ENCODE measurements around the gene DIP2C.
"Not testable (repeated sequence)": the region's sequence is repeated elsewhere in the genome, so short reads cannot be mapped to it uniquely, and the experiment has no call there.

Gene DIP2C

DNA sequence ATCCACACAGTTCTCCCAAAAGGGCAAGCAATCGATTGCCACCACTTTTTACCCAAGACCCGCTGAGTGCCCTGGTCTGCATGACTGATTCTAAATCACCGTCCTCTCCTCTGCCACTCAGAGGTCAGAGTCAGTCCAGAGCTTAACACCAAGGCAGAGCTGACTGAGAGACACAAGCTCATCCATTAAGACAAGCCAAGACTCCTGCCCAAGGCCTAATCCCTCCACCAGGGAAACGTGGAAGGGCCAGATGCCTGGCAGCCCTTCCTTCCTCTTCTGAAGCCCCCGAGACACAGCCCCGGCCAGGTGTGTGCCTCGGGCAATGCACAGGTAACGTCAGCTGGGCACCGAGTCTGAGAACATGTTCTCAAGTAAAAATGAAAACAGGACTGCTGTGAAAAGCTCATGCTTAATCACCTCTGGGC lies 51.7 kb downstream of the DIP2C start:
- DNase-seq: no peak

DNA sequence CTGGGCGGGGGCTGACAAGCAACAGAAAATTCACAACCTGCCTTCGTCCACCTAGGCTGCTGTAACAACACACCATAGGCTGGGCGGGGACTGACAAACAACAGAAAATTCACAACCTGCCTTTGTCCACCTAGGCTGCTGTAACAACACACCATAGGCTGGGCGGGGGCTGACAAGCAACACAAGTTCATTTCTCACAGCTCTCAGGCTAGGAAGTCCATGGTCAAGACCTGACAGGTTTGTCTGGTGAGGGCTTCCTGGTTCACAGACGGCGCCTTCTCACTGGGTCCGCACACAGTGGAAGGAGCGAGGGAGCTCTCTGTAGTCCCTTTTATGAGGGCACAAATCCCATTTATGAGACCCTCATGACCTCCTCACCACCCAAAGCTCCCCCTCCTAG lies 52.2 kb downstream of the DIP2C start:
- DNase-seq: no peak

DNA sequence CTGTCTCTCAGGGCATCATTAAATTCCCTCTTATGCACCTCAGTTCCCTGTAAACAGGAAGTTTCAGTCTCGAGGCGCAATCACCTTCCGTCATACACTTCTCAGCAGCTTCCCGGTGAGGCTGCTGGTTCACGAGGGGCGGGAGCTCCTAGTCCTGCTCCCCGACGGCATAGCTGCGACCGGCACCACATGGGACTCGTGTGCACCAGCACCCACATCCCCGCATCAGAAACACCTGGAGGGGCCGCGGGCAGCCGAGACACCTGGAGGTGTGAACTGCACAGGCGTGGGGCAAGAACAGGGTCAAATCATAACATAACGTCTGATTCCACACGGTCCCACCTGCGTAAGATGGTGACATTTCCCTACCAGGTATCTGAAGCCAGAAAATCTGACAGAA lies 52.7 kb downstream of the DIP2C start:
- no peak for DNase-seq

DNA sequence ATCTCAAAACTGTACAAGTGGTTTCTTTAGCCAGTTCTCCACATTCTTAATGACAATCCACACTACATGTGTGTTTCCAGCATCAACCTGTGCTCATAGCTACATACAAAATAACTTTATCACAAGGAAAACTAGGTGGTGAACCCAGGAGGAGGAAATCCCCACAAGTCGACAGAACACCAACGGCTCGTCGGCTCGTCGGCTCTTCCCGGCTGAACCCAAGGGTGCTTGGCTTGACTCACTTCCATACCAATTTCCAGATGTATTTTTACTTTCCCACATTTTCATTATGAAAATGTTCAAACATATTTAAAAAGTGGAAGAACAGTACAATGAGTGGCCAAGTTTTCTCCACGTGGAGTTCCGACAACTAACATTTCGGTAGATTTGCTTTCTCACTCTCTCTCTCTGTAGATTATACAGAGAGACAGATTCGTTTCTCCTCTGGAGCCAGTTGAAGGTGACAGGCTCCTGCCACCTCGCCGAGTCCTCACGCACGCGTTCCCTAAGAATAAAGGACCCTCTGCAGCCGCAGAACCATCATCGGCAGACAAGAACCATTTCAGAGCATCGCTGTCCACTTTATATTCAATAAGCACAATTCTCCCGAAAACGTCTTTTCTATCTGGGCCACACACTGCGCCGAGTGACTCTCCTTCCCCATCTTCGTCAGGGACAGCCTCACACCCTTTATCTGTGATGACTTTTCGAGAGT lies 53.3 kb downstream of the DIP2C start:
- no peak for DNase-seq

DNA sequence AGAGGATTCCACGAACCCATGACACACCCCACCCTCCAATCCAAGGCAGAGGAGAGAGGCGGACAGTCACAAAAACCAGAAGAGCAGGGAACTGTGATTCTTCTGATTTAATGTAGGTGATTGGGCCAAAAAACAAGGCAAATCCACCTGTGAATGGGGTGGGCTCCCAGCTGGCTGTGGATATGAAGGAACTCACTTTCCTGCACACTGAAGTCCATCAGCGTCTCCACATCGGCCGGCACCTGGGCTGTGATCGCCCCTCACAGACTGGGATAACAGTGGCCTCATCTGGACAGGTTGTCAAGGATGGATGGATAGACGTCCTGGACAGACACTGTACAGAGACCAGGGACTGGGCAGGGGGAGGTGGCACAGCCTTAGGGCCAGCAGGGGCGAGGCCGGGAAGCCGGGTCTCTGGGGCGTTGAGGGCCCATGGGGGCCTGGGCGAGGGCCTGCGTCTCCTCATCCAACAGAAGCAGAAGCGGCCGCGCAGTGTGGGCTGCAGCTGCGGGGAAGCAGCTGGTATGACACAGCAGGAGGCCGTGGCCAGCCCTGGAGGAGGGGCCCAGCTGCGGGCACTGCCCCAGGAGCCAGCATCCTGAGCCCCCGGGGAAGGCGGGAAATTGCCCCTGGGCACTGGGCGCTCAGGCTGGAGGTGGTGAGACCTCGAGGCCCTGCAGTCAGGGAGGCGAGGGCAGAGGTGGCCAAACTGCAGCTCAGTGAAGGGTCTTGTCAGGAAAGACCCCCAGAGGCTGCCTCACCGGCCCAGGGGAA lies 54.2 kb downstream of the DIP2C start:
- DNase-seq: no peak

DNA sequence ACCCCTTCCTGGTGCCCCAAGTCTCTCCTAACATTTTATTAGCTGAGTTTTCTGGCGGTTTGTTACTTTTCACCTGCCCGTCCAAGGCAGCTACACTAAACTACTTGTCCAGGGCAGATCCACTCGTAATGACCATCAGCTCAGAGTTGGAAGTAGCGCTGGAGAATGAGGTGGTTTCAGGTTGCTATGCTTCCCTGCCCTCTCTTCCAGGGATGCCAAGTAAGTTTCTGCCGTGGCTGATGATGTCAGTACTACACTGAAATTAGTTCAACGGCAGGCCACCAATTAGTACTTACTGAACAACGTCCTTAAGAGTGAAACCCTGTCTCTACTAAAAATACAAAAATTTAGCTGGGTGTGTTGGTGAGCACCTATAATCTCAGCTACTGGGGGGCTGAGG lies 55.2 kb downstream of the DIP2C start:
- DNase-seq: no peak

DNA sequence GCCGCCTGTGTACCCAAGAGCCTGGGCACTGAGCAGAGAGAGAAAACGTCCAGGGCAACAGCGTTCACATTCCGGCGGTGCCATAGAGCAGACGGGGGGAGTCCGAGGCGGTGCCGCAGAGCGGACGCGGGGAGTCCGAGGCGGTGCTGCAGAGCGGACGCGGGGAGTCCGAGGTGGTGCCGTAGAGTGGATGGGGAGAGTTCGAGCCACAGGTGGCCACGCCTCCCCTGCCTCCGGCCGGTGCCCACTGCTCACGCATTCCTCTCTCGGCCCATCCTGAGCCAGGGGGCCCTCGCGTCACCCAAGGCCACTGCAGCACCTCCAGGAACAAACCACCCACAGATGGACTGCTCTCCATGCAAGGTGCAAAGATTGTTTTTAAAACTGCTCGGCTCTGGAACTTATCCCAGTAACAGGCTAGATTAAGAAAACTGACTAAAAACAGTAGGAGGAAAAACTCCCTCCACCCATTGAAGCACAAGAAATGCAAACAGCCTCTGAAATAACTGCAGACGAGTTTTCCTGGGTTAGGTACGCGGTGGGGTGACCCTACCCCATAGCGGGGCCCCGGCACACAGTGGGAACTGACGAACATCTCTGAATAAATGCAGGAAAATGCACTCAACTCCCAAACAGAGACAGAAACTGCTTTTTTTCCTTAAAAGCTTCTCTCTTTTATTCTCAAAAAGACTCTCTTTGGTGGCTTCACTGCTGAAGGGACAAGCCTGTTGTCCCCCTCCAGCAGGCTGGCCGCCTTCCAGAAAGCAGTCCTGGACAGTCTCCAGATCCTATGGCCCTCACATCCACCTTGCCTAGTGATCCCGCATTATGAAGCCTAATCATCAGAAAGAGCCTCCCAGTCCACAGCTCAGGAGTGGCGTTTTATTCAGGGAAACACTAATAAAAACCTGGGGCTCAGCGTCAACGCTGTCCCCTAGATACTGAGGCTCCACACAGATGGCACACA lies 55.9 kb downstream of the DIP2C start:
- DNase-seq: no peak

DNA sequence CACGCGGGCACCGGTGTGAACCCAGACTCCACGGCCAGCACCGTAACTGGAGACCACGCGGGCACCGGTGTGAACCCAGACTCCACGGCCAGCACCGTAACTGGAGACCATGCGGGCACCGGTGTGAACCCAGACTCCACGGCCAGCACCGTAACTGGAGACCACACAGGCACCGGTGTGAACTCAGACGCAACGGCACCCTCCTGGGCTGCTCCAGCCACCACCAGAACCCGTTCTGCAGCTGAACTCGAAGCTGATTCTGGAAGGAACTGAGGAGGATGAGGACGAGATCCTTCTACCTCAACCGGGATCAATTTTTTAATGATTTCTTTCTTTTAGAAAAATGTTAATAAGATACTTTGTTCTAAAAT lies 56.7 kb downstream of the DIP2C start:
- DNase-seq: not testable (repeated sequence)

DNA sequence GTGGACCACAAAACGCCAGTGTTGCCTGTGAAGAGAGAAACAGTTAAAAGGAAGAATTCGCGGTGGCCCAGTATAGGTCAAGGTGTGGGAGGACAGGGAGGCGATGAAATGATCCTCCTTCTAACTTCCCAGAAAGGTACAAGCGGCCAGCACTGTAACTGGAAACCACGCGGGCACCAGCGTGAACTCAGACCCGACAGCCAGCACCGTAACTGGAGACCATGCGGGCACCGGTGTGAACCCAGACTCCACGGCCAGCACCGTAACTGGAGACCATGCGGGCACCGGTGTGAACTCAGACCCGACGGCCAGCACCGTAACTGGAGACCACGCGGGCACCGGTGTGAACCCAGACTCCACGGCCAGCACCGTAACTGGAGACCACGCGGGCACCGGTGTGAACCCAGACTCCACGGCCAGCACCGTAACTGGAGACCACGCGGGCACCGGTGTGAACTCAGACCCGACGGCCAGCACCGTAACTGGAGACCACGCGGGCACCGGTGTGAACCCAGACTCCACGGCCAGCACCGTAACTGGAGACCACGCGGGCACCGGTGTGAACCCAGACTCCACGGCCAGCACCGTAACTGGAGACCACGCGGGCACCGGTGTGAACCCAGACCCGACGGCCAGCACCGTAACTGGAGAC lies 57.2 kb downstream of the DIP2C start:
- not testable (repeated sequence) for DNase-seq

DNA sequence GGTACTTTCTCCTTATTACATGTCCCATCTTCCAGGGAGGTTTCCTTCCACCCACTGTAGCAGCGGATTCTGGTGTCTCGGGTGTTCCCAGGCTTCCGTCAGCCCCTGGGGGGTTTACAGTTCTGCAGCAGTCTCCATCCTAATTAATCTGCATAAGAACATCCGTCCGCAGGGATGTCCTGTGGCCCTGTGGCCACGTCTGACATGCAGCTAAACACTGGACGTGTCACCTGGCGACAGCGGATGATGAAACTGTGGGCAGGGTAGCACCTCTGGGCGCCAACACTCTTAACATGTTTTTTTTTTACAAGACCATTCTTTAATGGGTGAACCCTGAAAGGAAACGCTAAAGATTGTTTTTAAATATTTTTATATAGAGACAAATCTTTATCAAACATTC lies 58.2 kb downstream of the DIP2C start:
- no peak for DNase-seq

DNA sequence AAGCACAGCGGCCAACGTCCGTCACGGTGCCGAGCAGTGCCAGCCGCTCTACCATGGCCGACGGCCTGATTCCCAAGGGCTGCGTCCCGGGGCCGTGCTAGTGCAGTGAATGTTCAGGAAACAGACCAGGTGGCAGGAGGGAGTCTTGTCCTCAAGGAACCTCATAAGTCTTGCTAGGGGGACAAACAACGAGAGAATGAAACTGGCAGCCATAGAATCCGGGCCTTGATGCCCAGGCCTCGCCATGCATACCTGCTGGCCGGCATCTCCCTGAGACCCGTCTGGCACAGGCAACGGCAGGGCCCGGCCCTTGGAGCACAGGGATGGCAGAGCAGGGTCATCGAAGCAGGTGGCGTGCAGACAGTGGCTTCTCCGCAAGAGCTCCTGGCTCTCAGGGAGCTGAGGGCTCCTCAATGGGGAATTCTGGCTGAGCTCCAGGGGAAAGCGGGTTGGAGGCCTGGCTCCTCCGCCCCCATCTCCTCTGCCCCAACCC lies 58.8 kb downstream of the DIP2C start:
- no peak for DNase-seq

DNA sequence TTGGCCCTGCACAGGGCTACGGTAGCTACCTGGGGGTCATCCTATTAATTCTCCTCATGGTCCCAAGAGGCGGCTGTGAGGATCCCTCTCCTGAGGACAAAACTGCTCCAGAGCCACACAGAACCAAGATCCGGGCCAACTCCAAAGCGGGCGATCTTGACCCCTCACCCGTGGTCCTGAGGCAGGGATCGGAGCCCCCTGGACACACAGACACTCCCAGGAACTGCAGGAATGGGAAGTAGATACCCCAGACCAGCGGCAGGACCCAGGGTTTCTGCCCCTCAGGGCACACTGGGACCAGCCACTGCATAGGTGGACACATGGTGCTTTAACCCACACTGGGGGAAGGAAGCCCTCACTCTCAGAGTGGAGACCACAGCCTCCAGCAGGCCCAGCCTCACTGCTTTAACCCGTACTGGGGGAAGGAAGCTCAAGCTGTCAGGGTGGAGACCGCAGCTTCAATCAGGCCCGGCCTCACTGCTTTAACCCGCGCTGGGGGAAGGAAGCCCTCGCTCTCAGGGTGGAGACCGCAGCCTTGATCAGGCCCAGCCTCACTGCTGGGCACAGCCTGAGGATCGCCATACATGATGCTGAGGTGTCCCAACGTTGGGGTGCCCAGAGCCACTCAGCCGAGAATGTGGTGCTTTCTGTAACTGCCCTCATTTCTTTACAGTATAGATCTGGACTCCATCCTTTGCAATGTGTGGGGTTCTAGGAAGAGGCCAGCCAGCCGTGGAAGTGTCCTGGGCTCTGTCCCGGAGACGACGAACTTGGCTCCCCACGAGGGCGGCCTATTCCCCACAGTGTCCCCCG lies 60.1 kb downstream of the DIP2C start:
- DNase-seq: no peak

DNA sequence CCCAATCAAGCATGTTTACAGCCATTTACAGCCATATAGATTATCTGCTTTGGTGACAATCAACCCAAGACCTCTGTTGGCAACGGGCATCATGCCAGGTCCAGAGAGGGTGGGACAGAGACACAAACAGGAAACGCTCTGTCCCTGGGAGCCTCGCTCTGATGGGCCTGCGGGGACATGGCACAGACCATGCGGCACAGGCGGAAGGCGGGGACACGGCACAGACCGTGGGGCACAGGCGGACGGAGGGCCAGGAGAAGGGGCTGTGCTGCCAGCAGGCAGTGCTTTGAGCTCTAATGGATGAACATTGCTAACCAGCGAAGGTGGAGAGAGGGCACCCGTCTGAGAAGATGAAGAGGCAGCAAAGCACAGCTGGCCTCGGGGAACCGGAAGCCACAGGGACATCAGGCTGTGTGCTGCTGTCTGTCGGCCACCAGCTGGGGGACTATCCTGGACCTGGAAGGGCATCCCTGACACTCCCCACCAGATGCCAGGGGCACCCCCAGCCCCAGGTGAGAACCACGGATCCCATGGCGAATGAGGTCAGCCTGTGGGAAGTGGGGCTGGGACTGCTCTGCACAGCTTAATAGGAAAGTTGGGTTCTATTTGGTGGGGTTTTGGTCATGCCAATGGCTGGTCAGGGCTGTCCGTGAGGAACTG lies 61.0 kb downstream of the DIP2C start:
- no peak for DNase-seq

DNA sequence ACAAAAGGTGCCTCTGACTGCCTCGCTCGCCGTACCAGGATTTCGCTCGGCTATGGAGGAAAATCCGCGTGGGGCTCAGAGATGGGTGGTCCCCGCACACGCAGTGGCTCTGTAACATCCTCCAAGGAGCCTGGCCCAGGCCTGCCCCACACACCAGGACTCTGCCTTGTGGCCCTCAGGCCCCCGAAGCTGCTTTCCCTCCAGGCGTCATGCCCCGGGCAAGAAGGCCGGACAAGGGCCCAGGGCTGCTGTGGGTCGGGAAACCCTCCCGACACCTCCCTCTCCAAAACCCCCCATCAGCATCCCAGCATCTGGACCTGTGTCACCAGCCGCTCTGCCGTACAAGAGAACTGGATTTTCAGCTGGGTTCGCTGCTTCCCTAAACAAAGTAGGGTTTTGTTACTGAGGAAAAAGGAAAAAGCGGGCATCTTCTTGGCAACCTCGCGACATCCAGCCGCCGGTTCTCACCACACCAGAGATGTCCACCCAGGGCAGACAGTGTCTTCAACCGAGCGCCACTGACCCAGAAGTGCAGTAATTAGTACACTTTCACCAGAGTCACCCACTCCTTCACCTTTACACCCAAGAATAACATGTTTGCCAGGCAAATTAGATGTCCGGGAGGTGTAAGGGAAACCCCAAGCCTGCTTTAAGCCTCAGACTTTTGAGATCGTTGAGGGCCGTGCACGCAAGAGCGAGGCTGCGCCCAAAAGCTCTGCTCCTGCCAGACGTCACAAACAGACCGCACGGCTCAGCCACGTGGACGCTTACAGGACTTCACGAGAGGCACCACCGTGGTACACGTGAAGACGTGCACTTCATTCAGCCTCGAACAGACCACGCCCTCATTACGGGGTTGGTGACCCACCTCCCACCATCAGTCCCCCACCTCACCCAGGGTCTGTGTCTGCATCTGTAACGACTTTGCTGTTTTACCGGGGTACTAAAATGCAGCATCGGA lies 62.2 kb downstream of the DIP2C start:
- DNase-seq: no peak

DNA sequence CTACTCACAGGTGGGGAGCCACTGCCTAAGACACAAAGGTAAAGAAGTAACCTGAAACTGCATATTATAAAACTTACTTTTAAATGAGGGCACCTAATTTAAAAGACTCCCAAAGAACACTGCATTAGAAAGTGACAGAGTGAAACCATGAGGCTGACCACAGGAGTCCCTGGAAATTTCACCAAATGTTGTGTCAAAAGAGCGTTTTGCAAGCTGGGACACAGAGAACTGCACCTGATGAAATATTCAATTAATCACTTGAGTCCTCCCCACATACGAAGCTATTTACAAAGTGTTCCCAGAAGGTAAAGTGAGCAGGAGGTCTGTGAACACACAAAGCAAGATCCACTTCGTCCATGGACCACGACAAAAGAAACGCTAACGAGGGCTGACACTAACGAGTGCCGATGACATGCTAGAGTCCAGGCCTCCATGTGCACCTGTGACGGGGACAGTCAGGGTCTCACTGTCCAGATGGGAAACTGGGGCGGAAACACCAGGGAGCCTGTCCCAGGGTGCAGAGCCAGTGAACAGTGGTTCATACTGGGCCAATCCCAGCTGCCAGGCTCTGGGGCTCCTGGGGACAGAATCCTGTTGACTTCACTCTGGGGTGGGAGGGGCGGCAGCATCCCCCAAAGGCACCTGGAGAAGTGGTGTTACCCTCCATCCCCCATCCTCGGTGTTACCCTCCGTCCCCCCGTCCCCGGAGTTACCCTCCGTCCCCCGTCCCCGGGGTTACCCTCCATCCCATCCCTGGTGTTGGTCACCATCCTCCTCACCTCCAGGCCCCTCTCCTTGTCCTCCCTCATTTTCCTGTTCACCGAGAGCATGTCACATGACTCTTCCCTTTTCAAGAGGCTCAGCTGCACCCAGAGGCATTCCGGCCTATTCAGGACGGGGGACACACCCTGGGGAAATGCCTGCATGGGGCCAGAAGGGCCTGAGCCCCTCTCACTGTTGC lies 63.4 kb downstream of the DIP2C start:
- DNase-seq: no peak

DNA sequence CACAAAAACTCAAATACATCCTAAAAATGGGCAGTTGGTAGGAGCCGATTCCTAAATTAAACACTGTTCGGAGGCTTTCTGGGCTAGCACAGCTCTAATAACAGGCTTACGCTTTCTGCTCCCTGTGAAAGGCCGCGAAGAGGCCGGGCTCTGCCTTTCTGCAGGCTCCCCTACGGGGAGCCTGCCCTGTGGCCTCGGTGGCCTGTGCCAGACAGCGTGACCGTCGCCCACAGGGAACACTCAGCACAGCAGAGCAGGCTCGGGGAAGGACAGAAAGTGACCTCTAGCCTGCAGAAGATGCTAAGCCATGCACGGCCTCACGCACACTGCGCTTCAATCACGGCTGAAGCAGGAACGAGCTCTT lies 64.2 kb downstream of the DIP2C start:
- no peak for DNase-seq

DNA sequence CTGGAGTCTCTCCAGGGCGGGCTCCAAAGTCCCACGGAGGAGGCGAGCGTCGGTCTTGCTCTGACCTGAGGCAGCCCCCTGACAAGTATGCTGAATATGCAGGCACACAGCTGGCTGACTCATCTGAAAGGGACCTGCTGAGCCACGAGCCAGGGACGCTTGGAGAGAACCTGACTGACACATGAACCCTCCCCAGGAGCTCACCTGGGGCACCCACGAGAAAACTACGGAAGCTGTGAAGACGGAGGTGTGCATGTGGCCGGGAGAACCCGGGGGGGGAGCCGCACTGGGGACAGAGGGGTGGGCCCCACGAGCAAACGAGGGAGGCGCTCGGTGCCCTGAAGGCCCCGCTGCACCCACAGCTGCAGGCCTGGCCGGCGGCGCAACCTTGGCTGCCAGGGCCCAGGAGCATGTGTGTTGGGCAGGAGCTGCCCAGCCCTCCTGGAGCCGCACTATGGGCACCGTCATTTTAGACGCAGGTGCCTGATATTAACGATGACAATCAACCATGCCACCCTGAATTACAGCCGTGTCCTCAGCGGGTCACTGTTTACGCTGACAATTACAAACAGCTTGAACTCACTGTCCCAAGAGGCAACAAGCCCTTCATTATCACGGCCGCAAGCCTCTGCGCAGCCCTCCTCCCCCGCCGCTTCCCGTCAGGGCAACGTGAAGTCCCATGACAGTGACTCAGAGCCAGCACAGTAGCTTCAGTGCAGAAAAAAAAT lies 64.7 kb downstream of the DIP2C start:
- DNase-seq: no peak

DNA sequence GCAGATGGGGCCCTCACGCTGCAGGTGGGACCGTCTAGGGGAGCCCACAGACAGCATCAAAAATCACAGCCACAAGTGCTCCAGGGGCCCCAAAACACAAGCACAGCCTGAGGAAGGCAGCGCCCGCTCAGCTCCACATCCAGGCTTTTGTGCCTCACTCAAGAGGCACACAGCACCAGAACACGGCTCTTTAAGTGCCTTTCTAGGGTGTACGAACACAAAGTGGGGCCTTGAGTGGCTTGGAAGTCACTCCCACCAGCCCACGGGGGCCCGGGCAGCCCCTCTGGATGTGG lies 65.2 kb downstream of the DIP2C start:
- DNase-seq: no peak
